HCT116 (cell line): Measurements from ENCODE around the gene PKD2L1. TPM values are rescaled to one million over a fixed set of nuclear protein-coding genes. Genes with fewer than 3 reads are reported as not detected.
A peak's percentile ranks its signal among the peaks of the same experiment; 100 is the strongest.
"Not testable (repeated sequence)": the region's sequence is repeated elsewhere in the genome, so short reads cannot be mapped to it uniquely, and the experiment has no call there.

Experiments used
- ATAC-seq: fragments of 200-7000 bp; cut with Tn5 transposase; 2 replicates; pipeline ENCODE4 v1.9.1; 2020; ENCODE audit warnings: mild to moderate bottlenecking, moderate library complexity
- BruUV-seq: library from RNA; stranded (reverse); fragments of 400-500 nt; replicated peaks from 2 replicates; lab custom pipeline; 2021; lab: Mats Ljungman, UMichigan
- CTCF ChIA-PET: fragments of 300-600 bp; sonication (Branson Sonifier 250); formaldehyde crosslinking; loops from one replicate; lab custom pipeline; 2021; ENCODE audit warnings: antibody characterized with exemption; lab: Charles Lee
- POLR2A ChIA-PET: fragments of 300-600, 350-600 bp; sonication (Branson Sonifier 250); formaldehyde crosslinking; loops from one replicate; lab custom pipeline; 2021; ENCODE audit warnings: antibody characterized with exemption; lab: Charles Lee
- RAD21 ChIA-PET, 2 experiments: fragments of 300-600 bp; sonication (Branson Sonifier 250); formaldehyde crosslinking; loops; one replicate each; lab custom pipeline; 2023; ENCODE audit warnings: low total read pairs in 2 of 2; ENCODE audit not compliant: uncharacterized antibody in 2 of 2, unreplicated experiment in 2 of 2, low non-redundant PET in 1 of 2; lab: Charles Lee
- DNase-seq: peaks from one replicate; pipeline ENCODE4 v3.0.0-alpha.2; 2010; ENCODE audit warnings: low read depth, low spot score
- H2AFZ ChIP-seq: fragments of 200-600 bp; shearing (Covaris generic), sonication (generic); 2 replicates; pipeline ENCODE4 v1.6.1; 2017; ENCODE audit warnings: low read depth, mixed run types, mixed read lengths, antibody characterized with exemption, low read length; ENCODE audit not compliant: poor library complexity, severe bottlenecking
- H3K27ac ChIP-seq: 2 replicates; pipeline ENCODE4 v1.5.1; 2012; ENCODE audit warnings: low read depth, low read length
- H3K27me3 ChIP-seq: fragments of 200-600 bp; sonication (generic); 2 replicates; pipeline ENCODE4 v1.6.1; 2016; ENCODE audit warnings: mixed run types, low read length, mixed read lengths; ENCODE audit not compliant: insufficient read depth
- H3K36me3 ChIP-seq, 2 experiments: fragments of 200-500 bp in 1 of 2; fragments of 200-600 bp in 1 of 2; sonication (Bioruptor generic) in 1 of 2; sonication (generic) in 1 of 2; 2 replicates each; pipeline versions ENCODE4 v1.5.1 to v1.6.1; 2014 to 2016; ENCODE audit warnings: low read length in 2 of 2, inconsistent platforms in 1 of 2, mixed read lengths in 1 of 2, mixed run types in 1 of 2; ENCODE audit not compliant: insufficient read depth in 2 of 2, control insufficient read depth in 1 of 2
- H3K4me1 ChIP-seq, 2 experiments: fragments of 200-600 bp in 1 of 2; sonication (generic) in 1 of 2; 2 replicates each; pipeline versions ENCODE4 v1.5.1 to v1.6.1; 2012 to 2017; ENCODE audit warnings: low read length in 2 of 2, inconsistent platforms in 1 of 2, mild to moderate bottlenecking in 1 of 2, mixed read lengths in 1 of 2, mixed run types in 1 of 2, moderate library complexity in 1 of 2; ENCODE audit not compliant: insufficient read depth in 2 of 2, control insufficient read depth in 1 of 2
- H3K4me2 ChIP-seq: fragments of 200-600 bp; sonication (generic); 2 replicates; pipeline ENCODE4 v1.6.1; 2017; ENCODE audit warnings: mixed run types, low read length, mixed read lengths
- H3K4me3 ChIP-seq, 2 experiments: fragments of 200-600 bp in 1 of 2; sonication (generic) in 1 of 2; replicated peaks in 1 of 2; 2 replicates each; pipeline ENCODE4 v1.5.1; 2011 to 2016; ENCODE audit warnings: low read length in 2 of 2, control low read depth in 1 of 2, low read depth in 1 of 2, mild to moderate bottlenecking in 1 of 2, mixed read lengths in 1 of 2, mixed run types in 1 of 2
- H3K79me2 ChIP-seq: fragments of 200-600 bp; sonication (generic); 2 replicates; pipeline ENCODE4 v1.6.1; 2017; ENCODE audit warnings: mild to moderate bottlenecking, mixed run types, low read length, moderate library complexity, mixed read lengths; ENCODE audit not compliant: insufficient read depth
- H3K9ac ChIP-seq: fragments of 200-600 bp; sonication (generic); 2 replicates; pipeline ENCODE4 v1.6.1; 2016; ENCODE audit warnings: low read length, mixed read lengths
- H3K9me2 ChIP-seq: fragments of 200-600 bp; sonication (generic), shearing (Covaris generic); 2 replicates; pipeline ENCODE4 v1.6.1; 2017; ENCODE audit warnings: mixed run types, mild to moderate bottlenecking, moderate library complexity; ENCODE audit not compliant: insufficient read depth
- H3K9me3 ChIP-seq, 2 experiments: fragments of 200-500 bp in 1 of 2; fragments of 200-600 bp in 1 of 2; sonication (Bioruptor generic) in 1 of 2; sonication (generic) in 1 of 2; 2 replicates each; pipeline ENCODE4 v1.6.1; 2014 to 2017; ENCODE audit warnings: low read length in 2 of 2, mixed read lengths in 2 of 2, inconsistent platforms in 1 of 2, low read depth in 1 of 2, mild to moderate bottlenecking in 1 of 2, mixed run types in 1 of 2, moderate library complexity in 1 of 2; ENCODE audit not compliant: control insufficient read depth in 1 of 2, insufficient read depth in 1 of 2
- H4K20me1 ChIP-seq: fragments of 200-600 bp; sonication (generic), shearing (Covaris generic); 2 replicates; pipeline ENCODE4 v1.6.1; 2017; ENCODE audit warnings: mixed run types, mild to moderate bottlenecking, moderate library complexity; ENCODE audit not compliant: insufficient read depth
- CBX3 ChIP-seq: IDR thresholded peaks from 2 replicates; pipeline ENCODE4 v1.6.1; 2012; ENCODE audit warnings: low read depth
- JUND ChIP-seq: IDR thresholded peaks from 2 replicates; pipeline ENCODE4 v1.6.1; 2012
- SP1 ChIP-seq: IDR thresholded peaks from 2 replicates; pipeline ENCODE4 v1.6.1; 2012; ENCODE audit warnings: low read depth
- SRF ChIP-seq: IDR thresholded peaks from 2 replicates; pipeline ENCODE4 v1.6.1; 2012; ENCODE audit warnings: low read depth
- ZFX ChIP-seq: fragments of 450-650 bp; IDR thresholded peaks from 2 replicates; pipeline ENCODE4 v1.6.1; 2017
- intact Hi-C: fragments of 100-400 bp; cut with micrococcal nuclease; formaldehyde crosslinking; loops from 2 replicates; pipeline ENCODE4 v1.10.0; 2022
- total RNA-seq: library from RNA; stranded (reverse); gene quantifications from one replicate; pipeline ENCODE4 v1.2.1, GENCODE V29; 2021; ENCODE audit not compliant: unreplicated experiment
- TF ChIP-seq, protein P1 (sequence below): IDR thresholded peaks from 2 replicates; pipeline ENCODE4 v1.6.1; 2012

PKD2L1 gene
- total RNA-seq, 1 experiment from 2014 or later, result 0.17 TPM

- POLR2A ChIA-PET, CTCF ChIA-PET, ATAC-seq, H3K27ac ChIP-seq, H3K79me2 ChIP-seq, H3K9ac ChIP-seq, H4K20me1 ChIP-seq, H3K4me1 ChIP-seq, H3K9me2 ChIP-seq, H3K36me3 ChIP-seq, H3K27me3 ChIP-seq, RAD21 ChIA-PET, H2AFZ ChIP-seq, H3K4me3 ChIP-seq, H3K9me3 ChIP-seq, H3K4me2 ChIP-seq, DNase-seq, BruUV-seq: not testable (repeated sequence)
- intact Hi-C loops, result loop anchor here (5.0 kb wide), 1 partner anchor 36 kb away; no protein-coding TSS in a partner anchor
- peak; percentile 22; the same call in 1 of the 2 replicates for TF ChIP-seq SP1
- TF ChIP-seq CBX3, result 0 out of 2 replicates have a peak, but pooled peaks have one; percentile 37
These were observed 28.9 kb downstream of the PKD2L1 start for GRCh38 chr10:100301123-100301522.

- ChIA-PET CTCF (interaction anchor here (1.1 kb wide), 1 partner anchor 581 kb away, joined by 3 read pairs; no protein-coding TSS in a partner anchor), RAD21 (no interaction called here)
- Histone ChIP-seq H3K36me3 (no peaks in the 10 kb centered on the region), H3K27me3 (peaks cover 15% of the 10 kb centered on the region; the same call in 1 of the 2 replicates), H3K4me3 (no peak overlapping the region), H3K9me3 (no peaks in the 10 kb centered on the region)
- no TSS peak for BruUV-seq
- TF ChIP-seq ZFX (no peak), JUND (no peak), SRF (no peak)
- TF ChIP-seq, protein P1, sequence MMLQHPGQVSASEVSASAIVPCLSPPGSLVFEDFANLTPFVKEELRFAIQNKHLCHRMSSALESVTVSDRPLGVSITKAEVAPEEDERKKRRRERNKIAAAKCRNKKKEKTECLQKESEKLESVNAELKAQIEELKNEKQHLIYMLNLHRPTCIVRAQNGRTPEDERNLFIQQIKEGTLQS, result no peak
- TF ChIP-seq, all 23 proteins: peak for 0
- H3K9me2 ChIP-seq, result no peaks in the 10 kb centered on the region
- peaks cover 4 to 7% of the 10 kb centered on the region in 2 experiments; a peak in 2 of 4 replicates for H3K4me1 ChIP-seq
- no peak overlapping the region for H3K4me2 ChIP-seq
- no peaks in the 10 kb centered on the region for H4K20me1 ChIP-seq
- intact Hi-C loops, result no loop called here
- H3K79me2 ChIP-seq, result no peaks in the 10 kb centered on the region
- ATAC-seq (no peak), DNase-seq (no peak)
- POLR2A ChIA-PET, result no interaction called here
- H3K27ac ChIP-seq, result no peak overlapping the region
- no peak overlapping the region for H2AFZ ChIP-seq
- H3K9ac ChIP-seq, result no peak overlapping the region
These were observed 32.8 kb downstream of the PKD2L1 start for GRCh38 chr10:100297242-100297641.
